NT2/D1 (cell line): ENCODE measurements around the gene NRF1.

Source experiments
- DNase-seq: peaks from one replicate; pipeline ENCODE4 v3.0.0-alpha.2; 2011; ENCODE audit warnings: low read depth, low spot score
- H3K27me3 ChIP-seq: 2 replicates; pipeline ENCODE4 v1.6.0; 2011; ENCODE audit warnings: mild to moderate bottlenecking; ENCODE audit not compliant: insufficient read length, insufficient read depth
- H3K36me3 ChIP-seq: 2 replicates; pipeline ENCODE4 v1.6.1; 2011; ENCODE audit warnings: mild to moderate bottlenecking, low read length, mixed read lengths; ENCODE audit not compliant: insufficient read depth, insufficient read length
- H3K4me1 ChIP-seq: 2 replicates; pipeline ENCODE4 v1.5.1; 2011; ENCODE audit not compliant: insufficient read depth, insufficient read length
- H3K4me3 ChIP-seq: 2 replicates; pipeline ENCODE4 v1.5.1; 2011; ENCODE audit warnings: low read depth; ENCODE audit not compliant: insufficient read length
- H3K9ac ChIP-seq: 2 replicates; pipeline ENCODE4 v1.6.0; 2011; ENCODE audit warnings: low read depth; ENCODE audit not compliant: insufficient read length
- H3K9me3 ChIP-seq: 2 replicates; pipeline ENCODE4 v1.5.1; 2011; ENCODE audit warnings: mild to moderate bottlenecking, low read length; ENCODE audit not compliant: insufficient read depth
- SUZ12 ChIP-seq: IDR thresholded peaks from 2 replicates; pipeline ENCODE4 v1.6.1; 2011; ENCODE audit not compliant: insufficient read length, insufficient read depth; ENCODE audit errors: extremely low read depth
- YY1 ChIP-seq: IDR thresholded peaks from 2 replicates; pipeline ENCODE4 v1.6.1; 2011; ENCODE audit not compliant: insufficient read length, insufficient read depth
- ZNF274 ChIP-seq: IDR thresholded peaks from 2 replicates; pipeline ENCODE4 v1.6.1; 2011; ENCODE audit warnings: mild to moderate bottlenecking, low read depth, low read length

Gene NRF1

GRCh38 chr7:129689995-129690581 lies 78.6 kb downstream of the NRF1 start:
- Histone ChIP-seq H3K9ac (no peak overlapping the region), H3K36me3 (peaks cover 18% of the 10 kb centered on the region), H3K4me1 (no peaks in the 10 kb centered on the region)

GRCh38 chr7:129690701-129691100 lies 79.2 kb downstream of the NRF1 start:
- Histone ChIP-seq H3K9ac (no peak overlapping the region), H3K4me3 (no peak overlapping the region), H3K9me3 (no peaks in the 10 kb centered on the region), H3K36me3 (peaks cover 18% of the 10 kb centered on the region), H3K4me1 (no peaks in the 10 kb centered on the region), H3K27me3 (no peaks in the 10 kb centered on the region)
- no peak for DNase-seq
- no peak for TF ChIP-seq SUZ12
- no peak for TF ChIP-seq YY1

More at GRCh38 chr7:129689995-129690581, 78.6 kb downstream of the NRF1 start:
- DNase-seq = no peak
- no peak for TF ChIP-seq SUZ12
- Histone ChIP-seq H3K4me3 (no peak overlapping the region), H3K9me3 (no peaks in the 10 kb centered on the region), H3K27me3 (no peaks in the 10 kb centered on the region)

- Histone ChIP-seq H3K36me3 (no peaks in the 10 kb centered on the region), H3K4me1 (no peaks in the 10 kb centered on the region), H3K9ac (no peak overlapping the region), H3K27me3 (no peaks in the 10 kb centered on the region), H3K4me3 (no peak overlapping the region), H3K9me3 (no peaks in the 10 kb centered on the region)
- no peak for TF ChIP-seq ZNF274
- TF ChIP-seq YY1 = no peak
- no peak for TF ChIP-seq SUZ12
- DNase-seq = peak; percentile 8
These were observed 87.2 kb downstream of the NRF1 start for GRCh38 chr7:129698516-129699418.

GRCh38 chr7:129702316-129702715 lies 90.8 kb downstream of the NRF1 start:
- no peak overlapping the region for H3K9ac ChIP-seq
- no peak for TF ChIP-seq ZNF274
- TF ChIP-seq SUZ12 = no peak
- no peak for TF ChIP-seq YY1
- no peak overlapping the region for H3K4me3 ChIP-seq
- no peaks in the 10 kb centered on the region for H3K27me3 ChIP-seq
- H3K36me3 ChIP-seq = peaks cover 13% of the 10 kb centered on the region
- H3K9me3 ChIP-seq = no peaks in the 10 kb centered on the region
- no peaks in the 10 kb centered on the region for H3K4me1 ChIP-seq
- DNase-seq = no peak

- TF ChIP-seq ZNF274 = no peak
- no peak for TF ChIP-seq YY1
- no peak for TF ChIP-seq SUZ12
- Histone ChIP-seq H3K27me3 (no peaks in the 10 kb centered on the region), H3K4me1 (no peaks in the 10 kb centered on the region), H3K36me3 (peaks cover 13% of the 10 kb centered on the region), H3K4me3 (no peak overlapping the region), H3K9ac (no peak overlapping the region), H3K9me3 (no peaks in the 10 kb centered on the region)
- DNase-seq = no peak
These were observed 91.3 kb downstream of the NRF1 start for GRCh38 chr7:129702761-129703338.

DNA sequence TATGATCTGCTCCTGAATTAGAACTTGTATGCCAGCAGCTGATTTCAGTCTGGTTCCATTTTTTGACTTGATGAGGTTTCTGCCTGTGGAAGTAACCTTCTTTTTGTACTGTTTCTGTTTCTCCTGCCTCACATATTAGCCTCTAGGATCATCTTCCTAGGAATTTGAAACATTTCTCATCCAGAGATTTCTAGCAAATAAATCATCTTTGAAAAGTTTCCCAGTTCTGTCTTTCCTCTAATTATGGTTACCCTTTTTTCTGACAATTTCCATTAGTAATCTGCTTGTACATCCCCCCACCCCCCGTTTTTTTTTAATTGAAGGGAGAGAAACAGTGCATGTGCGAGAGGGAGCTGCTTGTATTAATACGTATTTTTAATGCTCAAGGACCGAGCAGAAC lies 92.2 kb downstream of the NRF1 start:
- DNase-seq = no peak
- no peak for TF ChIP-seq YY1
- TF ChIP-seq ZNF274 = no peak
- no peak for TF ChIP-seq SUZ12
- Histone ChIP-seq H3K27me3 (no peaks in the 10 kb centered on the region), H3K9me3 (no peaks in the 10 kb centered on the region), H3K9ac (no peak overlapping the region), H3K36me3 (peaks cover 16% of the 10 kb centered on the region), H3K4me3 (no peak overlapping the region), H3K4me1 (no peaks in the 10 kb centered on the region)

DNA sequence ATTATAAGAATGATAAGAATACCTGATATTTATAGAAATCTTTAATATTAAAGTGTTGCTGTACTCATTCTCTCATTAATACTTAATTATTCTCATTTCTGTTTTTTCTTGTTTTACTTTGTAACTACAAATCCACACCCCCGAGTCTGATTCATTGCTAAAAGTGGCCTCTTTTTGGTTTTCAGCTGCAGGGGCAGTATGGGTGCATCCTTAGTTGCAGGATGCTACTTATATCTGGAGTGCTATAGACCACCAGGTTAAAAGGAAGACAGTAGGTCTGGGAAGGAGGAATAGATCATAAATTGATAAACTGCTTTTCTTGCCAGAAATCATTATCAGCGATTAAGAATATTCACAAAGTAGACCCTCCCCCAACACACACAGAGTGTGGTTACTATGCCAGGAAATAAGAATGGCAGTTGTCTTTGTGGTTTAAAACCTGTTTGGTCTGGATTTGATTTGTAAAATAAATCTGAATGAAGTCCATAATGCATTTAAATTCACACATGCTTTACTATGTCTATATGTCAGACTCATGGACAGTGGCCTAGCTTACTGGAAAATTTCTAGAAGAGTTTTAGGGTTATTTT lies 96.5 kb downstream of the NRF1 start:
- Histone ChIP-seq H3K27me3 (no peaks in the 10 kb centered on the region), H3K9ac (no peak overlapping the region), H3K9me3 (no peaks in the 10 kb centered on the region), H3K4me1 (no peaks in the 10 kb centered on the region), H3K4me3 (no peak overlapping the region), H3K36me3 (peaks cover 47% of the 10 kb centered on the region)
- TF ChIP-seq SUZ12 (no peak), YY1 (no peak), ZNF274 (no peak)
- no peak for DNase-seq
